Endometrial microvascular endothelial cells (primary cell): ENCODE data around the gene SLC6A7. TPM values are rescaled to one million over a fixed set of nuclear protein-coding genes. Genes with fewer than 3 reads are reported as not detected.

Experiments used
- in situ Hi-C: cut with HindIII; loops from 2 replicates; pipeline ENCODE4 v1.10.0; 2017; ENCODE audit warnings: low sequenced_read_pairs, low pct_unique_long_range_greater_than_20kb; ENCODE audit errors: inconsistent ontology term
- total RNA-seq: library from RNA; depleted of rRNA; stranded (reverse); fragments of >200 nt; gene quantifications from one replicate; pipeline ENCODE4 v1.2.3, GENCODE V29; 2015; ENCODE audit errors: inconsistent ontology term

The SLC6A7 gene
- total RNA-seq, 1 donor from 2014 or later, result not detected

DNA sequence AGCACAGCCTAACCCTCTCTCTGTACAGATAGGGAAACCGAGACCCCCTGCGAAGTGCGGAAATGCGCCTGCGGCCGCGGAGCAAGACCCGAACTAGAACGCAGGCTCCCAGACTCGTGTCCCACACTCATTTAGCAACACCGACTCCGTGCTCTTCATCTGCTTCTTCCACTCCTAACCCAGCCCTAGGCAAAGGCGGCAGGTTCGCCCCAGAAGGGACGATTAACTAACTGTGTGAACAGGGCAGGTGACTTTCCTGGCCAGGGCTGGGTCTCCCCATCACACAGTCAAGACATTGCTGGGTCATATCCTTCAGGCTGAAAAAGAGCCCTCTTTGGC lies 22.4 kb upstream of the SLC6A7 start:
- in situ Hi-C loops, result no loop called here

DNA sequence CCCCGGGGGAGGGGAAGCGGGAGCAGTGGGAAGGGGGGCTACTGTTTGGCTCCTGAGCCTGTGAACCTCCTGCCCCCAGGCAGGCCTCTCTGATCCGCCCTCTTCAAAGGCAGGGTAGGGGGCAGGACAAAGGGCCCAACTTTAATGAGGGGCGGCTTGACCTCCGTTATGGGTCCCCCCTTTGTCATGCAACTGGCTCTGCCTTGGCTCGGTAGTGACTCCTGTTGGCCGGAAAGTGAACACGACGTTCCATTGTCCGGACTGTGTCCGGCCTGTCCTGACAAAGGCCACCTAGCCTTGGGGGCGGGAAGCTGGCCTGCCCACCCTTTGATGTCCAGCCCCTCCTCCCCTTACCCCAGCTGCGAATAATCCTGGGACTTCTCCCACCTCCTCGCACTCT lies 22.0 kb upstream of the SLC6A7 start:
- in situ Hi-C loops, result no loop called here

DNA sequence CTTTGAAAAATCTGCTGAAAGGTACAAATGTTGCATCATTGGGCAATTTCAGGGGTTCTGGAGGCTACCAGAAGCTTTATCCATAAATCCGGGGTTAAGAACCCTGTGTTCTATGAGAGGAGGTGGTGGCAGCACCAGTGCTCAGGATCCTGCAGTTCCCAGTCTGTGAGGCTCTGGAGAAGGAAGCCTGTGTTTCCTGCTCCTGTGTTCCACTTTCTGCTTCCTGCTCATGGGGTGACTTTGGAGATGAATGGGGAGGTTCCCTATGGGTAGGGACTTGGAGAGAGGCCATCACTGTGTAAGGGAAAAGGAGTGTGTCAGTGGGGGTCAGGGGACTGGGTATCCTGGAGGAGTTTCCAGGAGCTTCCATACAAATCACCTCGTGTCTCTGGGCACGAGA lies 21.0 kb upstream of the SLC6A7 start:
- in situ Hi-C loops, result no loop called here

DNA sequence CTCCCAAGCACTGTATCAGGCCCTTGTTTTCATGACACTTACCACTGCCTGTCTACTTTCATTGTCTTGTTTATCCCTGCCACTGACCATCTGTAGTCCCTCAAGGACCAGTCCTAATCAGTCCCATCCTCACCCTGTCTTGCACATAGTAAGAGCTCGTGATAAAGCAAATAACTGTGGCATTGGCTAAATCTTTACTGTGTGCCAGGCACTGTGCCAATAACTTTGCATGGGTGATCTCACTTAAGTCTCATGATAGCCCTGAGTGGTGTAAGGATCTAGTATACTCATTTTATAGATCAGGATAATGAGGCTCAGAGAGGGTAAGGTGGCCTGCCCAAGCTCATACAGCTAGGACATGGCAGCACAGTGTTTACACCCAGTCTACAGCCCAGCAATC lies 17.7 kb upstream of the SLC6A7 start:
- in situ Hi-C loops, result no loop called here

DNA sequence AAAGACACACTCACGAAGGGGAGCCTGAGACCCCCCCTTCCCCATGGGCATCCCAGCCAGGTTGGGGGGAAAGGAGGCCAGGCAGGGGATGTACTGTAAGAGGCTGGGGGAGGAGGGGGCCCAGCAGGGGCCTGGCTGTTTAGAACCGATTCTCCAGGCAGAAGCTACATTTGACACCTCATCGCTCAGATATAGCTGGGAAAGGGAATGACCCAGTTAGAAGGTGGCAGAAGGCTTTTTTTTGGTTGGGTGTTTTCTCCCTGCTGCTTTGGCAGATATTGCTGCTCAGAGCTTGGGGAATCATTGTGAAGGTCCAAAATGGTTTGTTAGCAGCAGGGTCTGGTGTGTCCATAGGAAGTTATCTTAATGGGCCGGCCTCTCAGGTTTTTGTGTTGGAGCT lies 17.3 kb upstream of the SLC6A7 start:
- in situ Hi-C loops, result no loop called here

DNA sequence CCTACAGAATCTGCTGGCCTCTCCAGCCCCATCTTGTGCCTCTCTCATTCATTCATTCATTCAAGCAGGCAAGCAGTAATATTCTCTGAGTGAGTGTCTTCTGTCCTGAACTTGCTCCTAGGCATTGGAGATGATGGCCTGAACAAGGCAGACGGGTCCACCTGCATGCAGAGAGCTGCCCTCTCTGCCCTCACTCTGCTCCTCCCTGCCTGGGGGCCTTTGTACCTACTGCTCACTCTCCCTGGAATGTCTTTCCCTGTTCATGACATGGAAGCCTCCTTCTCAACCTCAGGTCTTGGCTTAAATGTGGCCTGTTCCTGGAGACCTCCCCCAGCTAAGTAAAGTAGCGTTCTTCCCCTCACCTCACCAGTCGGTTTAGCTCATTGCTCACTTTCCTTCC lies 16.7 kb upstream of the SLC6A7 start:
- in situ Hi-C loops, result no loop called here

DNA sequence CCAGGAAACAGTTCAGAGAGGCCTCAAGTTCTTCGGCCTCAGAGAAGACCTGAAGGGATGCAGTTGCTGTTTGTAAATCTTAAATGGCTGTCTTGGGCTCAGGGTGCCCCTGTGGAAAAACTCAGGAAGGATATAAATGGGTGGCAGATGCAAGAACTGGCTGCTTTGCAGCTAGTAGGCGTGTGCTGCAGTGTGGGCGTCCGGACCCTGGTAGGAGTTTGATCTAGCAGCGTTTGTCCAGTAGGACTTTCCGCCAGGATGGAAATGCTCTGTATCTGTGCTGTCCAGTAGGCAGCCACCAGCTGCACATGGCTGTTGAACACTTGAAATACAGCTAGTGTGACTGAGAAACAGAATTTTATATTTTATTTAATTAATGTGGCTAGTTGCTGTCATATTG lies 15.6 kb upstream of the SLC6A7 start:
- in situ Hi-C loops, result no loop called here

DNA sequence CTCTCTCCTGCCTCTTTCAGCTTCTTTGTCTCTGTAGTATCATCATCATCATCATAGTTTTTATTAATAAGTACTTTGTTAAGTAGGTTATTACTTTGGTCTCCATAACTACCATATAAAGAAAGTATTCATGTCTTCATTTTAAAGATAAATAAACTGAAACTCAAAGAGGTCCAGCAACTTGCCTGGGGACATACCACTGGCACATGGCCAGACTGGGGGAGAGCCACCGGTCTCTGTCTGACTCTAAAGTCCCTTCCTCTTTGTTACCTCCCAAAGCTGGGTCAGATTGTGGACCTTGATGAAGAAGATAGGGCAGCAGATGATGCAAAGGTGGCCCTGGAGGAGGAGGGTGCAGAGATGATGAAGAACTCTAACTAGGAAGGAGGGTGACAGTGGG lies 14.8 kb upstream of the SLC6A7 start:
- in situ Hi-C loops, result no loop called here

DNA sequence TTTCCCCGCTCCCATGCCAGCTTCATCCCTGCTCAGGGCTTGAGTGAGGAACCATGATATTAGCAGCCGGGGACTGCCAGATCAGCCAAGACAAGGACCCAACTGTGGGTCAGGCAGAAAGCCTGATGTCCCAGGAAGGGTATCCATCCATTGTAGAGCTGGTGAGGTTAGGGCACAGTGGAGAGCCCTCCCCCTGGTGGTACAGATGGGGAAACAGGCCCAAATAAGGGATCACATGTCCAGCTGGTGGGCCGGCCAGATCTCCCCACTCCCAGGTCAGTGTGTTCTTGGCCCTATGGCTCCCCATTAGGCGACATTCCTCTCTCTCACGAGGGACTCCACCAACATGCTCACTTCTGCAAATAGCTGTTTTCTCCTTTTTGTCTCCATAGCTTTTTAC lies 14.3 kb upstream of the SLC6A7 start:
- in situ Hi-C loops, result no loop called here

DNA sequence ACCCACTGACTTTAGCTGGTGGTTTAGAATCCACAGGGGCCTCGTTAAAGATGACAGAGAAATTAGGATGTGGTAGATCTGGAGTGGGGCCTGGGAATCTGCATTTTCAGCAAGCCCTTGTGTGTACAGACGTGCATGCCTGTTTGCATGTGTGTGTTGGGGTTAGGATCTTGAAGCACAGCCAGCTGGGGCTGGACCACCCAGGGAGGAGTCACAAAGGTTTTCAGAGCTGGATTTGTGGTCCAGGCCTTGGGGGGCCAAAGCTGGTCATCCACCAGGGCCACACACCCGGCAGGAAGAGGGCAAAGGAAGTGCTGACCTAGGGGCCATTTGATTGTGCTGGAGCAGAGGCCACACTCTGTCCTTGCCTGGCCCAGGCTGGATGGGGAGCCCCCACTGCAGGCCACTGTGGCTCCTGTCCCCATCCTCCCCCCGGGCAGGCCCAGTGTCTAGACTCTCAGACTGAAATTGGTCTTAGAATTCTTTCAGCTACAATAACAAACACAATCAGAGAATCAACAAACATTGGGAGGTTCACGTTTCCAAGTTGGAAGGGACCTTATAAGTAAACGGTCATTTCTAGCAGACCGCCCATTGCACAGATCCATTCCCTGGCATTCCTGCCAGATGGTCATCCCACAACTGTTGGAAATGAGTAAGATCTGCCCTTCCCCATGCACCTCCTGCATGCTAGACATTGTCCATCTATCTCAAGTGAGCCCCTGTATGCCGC lies 13.0 kb upstream of the SLC6A7 start:
- in situ Hi-C loops, result no loop called here

DNA sequence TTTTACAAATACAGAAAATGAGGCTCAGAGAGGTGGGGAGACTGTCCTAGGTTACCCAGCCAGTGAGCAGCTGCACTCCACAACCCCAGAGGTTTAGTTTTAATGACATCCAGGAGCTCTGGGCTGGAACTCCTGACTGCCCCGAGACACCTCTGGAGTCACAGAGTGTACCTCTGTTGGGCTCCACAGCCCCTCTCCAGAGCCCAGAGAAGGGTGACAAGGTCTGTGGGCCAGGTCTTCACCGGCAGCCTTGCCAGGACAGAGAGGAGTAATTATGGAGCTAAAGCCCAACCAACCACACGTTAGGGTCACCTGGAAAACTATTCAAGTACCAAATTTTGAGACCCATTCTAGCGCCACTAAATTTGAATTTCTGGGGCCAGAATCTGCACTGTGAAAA lies 12.1 kb upstream of the SLC6A7 start:
- in situ Hi-C loops, result no loop called here

DNA sequence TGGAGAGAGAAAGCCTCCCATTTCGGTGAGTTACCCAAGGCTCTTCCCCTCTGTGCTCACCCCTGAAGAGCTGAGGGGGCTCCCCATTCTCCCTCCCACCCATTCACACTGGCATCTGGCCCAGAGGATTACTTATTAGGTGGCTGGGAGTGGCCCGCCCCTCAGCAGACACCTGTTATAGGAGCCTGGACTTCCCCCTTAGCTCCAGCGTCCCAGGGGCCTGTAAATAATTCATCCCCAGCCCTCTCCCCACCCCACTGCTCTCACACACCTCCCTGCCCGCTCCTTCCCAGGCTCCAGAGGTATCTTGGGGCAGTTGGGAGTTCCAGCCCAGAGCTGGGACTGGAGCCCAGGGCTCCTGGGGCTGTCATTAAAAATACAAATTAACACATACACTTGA lies 11.6 kb upstream of the SLC6A7 start:
- in situ Hi-C loops, result no loop called here

DNA sequence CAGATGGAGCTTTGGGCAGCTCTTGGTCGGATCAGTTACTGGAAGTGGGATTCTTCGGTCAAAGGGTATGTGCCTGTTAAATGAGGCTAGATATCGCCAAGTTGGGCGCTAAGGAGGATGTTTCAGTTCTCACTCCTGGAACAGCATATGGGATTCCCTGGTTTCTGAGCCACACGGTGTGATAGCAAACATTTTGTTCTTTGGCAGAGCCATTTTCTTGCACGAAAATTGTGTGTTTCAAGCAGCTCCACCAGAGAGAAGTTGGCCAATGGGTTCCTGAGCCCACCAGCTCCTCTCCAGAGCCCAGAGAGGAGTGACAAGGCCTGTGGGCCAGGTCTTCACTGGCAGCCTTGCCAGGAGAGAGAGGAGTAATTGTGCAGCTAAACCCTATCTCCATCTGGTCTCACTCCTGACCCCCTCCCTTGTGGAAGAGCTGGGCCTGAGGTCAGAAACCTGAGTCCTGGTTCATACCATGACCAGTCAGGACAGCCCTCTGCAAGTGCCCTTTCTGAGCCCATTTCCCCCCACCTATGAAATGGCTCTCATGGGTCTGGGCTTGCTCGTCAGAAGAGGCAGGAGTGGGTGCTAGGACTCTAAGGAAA lies 10.7 kb upstream of the SLC6A7 start:
- in situ Hi-C loops, result no loop called here

DNA sequence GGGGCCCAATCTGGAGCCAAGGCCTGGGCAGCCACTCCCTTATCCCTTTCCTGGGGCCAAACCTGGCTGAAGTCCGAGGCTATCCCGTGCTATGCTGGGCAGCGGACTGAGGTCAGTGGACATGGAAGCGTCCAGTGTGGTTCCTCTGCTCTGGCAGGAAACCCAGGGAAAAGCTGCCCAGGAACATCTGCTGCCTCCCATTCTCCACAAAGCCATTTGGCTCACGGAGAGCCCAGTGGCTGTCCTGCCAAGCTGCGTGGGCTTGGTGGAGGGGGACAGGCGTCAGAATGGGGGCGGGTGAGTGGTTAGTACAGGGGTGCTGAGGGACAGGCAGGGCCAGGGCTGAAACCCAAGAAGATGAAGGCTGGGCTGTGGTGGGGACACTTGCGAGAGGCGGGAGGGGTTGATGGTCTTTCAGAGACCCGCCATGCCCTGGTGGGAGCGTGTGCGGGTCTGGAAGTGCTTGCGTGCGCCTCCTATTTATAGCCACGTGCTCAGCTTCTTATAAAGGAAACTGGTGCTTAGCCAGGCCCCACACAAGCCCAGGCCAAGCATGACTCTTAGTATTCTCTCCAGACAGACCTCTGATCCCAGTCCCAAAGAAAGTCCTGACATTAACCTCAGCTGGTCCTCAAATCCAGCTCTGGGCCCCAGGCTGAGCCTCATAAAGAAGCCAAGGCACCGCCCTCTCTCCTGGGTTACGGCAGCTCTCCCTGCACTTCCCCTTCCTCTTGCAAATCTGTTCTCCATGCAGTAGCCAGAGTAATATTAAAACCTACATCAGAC lies 9.4 kb upstream of the SLC6A7 start:
- in situ Hi-C loops, result no loop called here

DNA sequence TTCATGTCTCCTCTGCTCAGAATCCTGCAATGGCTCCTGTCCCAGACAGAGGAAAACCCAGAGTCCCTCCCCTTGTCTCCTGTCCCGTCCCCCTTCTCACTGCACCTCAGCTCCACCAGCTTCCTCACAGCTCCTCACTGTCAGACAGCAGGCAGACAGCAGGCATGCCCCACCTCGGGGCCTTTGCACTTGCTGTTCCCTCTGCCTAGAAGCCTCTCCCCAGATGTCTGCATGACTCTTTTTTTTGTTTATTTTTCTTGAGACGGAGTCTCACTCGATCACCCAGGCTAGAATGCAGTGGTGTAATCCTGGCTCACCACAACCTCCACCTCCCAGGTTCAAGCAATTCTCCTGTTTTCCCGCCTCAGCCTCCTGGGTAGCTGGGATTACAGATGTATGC lies 8.8 kb upstream of the SLC6A7 start:
- in situ Hi-C loops, result no loop called here

DNA sequence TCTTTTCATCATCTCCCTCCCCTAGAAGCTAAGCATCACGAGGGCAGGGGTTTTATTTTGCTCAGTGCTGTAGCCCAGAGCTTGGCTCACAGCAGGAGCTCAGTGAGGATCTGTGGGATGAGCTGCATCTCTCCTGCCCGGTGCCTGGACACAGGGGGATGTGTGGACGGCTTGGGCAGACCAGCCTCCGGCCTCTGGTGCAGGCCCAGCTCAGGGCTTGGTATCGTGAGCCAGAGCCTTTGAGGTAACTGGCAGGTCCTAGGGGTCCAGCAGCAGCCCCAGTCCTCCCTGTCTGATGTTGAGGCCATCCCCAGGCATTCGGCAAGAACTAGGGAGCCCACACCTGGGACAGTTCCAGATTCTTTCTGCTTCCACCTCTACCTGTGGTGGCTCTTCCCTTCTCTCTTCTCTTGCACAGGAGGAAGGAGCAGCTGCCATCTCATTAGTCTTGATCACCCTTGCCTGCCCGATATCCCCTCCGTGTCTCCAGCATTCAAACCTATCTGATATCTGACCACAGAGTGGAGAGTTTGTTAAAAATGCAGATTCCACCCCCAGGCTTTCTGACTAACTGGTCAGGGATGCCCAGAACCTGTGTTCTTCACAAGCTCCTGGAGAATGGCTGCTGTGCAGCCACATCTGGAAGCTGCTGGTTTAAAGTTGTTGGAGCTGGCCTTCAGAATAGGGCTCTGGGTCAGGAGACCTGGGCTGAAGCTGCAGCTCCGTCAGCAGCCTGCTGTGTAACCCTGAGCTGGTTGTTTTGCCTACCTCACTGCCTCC lies 7.9 kb upstream of the SLC6A7 start:
- in situ Hi-C loops, result no loop called here

DNA sequence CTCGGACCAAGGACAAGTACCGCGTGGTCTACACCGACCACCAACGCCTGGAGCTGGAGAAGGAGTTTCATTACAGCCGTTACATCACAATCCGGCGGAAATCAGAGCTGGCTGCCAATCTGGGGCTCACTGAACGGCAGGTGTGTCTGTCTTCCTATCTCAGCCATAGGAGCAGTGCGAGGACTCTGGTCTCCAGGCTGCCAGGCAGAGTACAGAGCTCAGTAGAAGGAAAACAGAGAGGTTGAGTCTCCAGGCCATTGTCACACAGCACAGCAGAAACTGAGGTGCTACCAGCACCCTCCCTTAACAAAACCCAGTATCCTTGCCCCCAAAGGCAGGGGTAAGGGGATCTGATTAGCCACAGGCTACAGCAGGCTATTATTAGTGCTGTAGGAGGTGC lies 7.1 kb upstream of the SLC6A7 start:
- in situ Hi-C loops, result no loop called here

DNA sequence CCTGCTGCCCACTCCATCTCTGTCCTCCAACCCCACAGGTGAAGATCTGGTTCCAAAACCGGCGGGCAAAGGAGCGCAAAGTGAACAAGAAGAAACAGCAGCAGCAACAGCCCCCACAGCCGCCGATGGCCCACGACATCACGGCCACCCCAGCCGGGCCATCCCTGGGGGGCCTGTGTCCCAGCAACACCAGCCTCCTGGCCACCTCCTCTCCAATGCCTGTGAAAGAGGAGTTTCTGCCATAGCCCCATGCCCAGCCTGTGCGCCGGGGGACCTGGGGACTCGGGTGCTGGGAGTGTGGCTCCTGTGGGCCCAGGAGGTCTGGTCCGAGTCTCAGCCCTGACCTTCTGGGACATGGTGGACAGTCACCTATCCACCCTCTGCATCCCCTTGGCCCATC lies 6.4 kb upstream of the SLC6A7 start:
- in situ Hi-C loops, result no loop called here

DNA sequence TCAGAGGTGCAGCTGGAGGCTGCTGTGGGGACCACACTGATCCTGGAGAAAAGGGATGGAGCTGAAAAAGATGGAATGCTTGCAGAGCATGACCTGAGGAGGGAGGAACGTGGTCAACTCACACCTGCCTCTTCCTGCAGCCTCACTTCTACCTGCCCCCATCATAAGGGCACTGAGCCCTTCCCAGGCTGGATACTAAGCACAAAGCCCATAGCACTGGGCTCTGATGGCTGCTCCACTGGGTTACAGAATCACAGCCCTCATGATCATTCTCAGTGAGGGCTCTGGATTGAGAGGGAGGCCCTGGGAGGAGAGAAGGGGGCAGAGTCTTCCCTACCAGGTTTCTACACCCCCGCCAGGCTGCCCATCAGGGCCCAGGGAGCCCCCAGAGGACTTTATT lies 5.9 kb upstream of the SLC6A7 start:
- in situ Hi-C loops, result no loop called here
